ENCODE results near the gene IREB2.
A peak's percentile ranks its signal among the peaks of the same experiment; 100 is the strongest.
"Not testable (repeated sequence)": the region's sequence is repeated elsewhere in the genome, so short reads cannot be mapped to it uniquely, and the experiment has no call there.

Gene IREB2

DNA sequence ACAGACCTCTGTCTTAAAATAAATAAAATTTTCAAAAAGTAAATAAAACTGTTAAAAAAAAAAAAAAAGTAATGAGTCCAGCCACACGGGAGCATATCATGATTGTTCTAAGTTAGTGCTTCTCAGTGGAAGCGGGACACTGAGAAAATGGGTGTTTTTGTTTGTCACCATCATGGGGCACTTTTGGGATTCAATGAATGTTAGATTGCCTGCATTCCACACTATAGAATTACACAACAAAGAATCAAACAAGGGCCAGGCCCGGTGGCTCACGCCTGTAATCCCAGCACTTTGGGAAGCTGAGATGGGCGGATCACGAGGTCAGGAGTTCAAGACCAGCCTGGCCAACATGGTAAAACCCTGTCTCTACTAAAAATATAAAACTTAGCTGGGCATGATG, 3.3 kb upstream of the IREB2 start:
- not testable (repeated sequence) for DNase-seq

DNA sequence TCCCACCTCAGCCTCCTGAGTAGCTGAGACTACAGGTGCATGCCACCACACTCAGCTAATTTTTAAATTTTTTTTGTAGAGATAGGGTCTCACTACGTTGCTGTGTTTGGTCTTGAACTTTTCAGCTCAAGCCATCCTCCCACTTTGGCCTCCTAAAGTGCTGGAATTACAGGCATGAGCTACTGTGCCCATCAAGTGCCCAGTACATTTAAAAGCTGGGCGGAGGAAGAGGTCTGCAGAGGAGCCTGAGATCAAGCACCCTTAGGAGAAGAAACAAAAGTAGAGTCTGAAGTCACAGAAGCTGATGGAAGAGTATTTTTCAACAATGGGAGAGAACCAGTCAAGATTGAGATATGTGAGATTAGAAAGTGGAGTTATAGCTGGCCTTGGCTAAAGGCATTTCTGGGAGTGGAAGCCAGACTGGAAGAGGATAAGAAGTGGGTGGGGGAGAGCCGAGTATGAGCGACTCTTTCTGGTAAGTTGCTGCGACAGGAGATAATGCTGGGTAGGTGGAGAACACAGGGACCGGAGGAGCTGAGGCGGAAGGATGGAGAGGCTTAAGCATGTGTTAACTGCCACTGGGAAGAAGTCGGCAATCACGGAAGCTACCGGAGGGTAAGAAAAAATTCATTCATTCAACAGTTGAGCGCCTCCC, 782 bp upstream of the IREB2 start:
- no peak for DNase-seq

DNA sequence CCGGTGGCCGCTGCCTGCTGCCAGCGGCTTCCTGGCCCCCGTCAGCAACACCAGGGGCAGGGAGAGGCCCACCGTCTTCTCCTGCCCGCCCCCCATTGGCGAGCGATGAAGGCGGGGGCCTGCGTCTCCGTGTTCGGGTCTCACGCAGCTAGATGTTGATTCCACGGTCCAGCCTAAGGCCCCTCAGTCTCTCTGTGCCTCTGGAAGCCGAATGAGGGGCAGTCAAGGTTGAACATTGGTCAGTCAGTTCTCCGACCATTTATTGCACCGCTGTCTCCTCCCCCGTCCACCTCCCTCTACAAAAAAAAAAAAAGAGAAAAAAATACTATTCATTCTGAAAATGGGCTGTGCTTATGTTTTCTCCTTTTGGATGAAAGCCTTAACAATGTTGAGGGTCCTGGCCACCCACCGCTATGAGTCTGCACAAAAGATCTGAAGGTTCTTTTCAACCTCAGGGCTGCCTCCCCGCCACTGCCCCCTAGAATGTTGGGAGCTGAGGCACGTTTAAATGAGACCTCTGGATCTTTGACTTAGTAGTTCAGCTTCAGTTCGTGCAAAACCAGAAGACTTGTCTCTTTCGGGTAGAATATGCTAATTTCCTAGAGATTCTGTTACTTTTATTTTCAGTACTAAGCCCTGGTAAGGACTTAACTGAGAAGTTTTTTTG, 736 bp downstream of the IREB2 start:
- peak; percentile 24 for DNase-seq

DNA sequence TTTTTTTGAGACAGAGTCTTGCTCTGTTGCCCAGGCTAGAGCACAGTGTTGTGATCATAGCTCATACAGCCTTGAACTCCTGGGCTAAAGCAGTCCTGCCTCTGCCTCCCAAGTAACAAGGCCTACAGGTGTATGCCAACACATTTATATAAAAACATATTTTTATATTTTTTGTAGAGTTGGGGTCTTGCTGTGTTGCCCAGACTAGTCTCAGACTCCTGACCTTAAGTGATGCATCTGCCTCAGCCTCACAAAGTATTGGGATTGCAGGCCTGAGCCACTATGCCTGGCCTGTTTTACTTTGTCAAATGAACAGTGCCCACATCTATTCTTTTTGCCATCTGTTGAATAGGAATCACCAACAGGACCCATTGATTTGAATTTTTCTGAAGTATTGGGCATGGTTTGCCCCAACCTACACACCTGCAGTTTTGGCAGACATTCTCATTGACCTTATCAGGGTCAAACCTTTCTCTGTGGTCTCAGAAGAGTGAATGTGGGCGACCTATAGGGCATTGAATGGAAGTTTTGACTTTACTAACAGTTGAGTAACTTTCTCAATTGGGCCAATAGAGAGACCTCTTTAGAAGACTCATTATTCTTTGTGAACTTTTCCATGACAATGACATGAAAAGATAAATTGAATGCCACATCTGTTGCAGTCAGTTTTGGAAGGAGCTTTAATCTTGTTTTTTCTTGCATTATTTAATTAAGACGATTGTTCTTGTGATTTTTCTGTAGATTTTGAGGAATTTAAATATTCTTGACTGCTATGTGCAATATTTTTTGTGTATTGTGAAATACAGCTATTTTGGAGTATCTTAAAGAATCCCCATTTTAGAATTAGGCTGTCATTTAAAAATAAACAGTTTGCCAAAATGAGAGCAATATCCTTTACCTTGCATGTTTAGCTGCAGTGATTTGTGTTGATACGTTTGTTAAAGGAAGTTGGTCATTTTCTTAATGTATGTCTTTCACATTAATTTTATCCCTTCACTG, 2.7 kb downstream of the IREB2 start:
- no peak for DNase-seq

DNA sequence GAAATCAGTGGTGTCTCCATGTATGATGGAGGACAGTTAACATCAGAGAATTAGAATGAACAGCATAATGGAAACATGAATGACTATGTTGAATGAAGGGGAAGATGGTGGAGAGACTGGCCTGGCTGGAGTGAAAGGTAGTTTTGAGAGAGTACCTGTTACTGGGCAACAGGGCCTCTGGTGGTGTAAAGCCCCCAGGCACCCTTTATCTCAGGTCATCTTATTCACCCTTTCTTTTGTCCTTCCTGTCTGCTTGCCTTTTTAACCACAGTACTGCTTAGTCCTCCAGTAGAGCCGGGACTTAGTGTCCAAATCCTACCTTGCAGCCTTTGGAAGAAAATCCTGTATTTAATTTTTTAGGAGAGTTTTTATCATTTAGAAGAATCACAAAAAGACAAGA, 6.2 kb downstream of the IREB2 start:
- no peak for DNase-seq

DNA sequence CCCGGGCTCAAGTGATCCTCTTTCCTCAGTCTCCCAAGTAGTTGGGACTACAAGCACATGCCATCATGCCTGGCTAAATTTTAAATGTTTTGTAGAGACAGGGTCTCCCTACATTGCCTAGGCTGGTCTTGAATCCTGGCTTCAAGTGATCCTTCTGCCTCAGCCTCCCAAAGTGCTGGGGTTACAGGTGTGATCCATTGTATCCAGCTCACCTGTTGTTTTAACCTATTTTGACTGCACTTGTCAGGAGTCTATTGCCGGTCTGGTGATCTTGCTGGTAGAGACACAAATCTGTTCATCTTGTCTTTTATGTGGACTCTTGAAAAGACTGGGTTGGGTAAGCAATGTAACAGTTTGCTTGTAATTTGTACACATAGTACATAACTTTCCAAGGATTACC, 7.9 kb downstream of the IREB2 start:
- DNase-seq: no peak

DNA sequence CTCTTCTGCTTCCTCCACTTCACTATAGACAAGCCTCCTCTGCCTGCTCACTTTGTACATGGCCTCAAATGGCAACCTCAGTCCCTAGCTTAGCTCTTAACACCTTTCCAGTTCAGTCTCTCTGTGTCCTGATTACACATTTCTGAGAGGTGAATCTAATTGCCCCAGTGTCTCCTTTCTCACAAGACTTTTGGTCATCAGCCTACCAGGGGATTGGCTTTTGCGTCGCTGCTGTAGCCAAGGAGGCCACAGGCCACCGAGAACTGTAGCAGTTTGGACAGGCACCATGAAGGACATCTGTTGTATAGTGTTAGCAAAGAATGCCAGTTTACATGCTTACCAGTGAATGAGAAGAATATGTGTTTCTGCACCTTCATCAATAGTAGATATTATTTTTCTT, 8.5 kb downstream of the IREB2 start:
- no peak for DNase-seq

DNA sequence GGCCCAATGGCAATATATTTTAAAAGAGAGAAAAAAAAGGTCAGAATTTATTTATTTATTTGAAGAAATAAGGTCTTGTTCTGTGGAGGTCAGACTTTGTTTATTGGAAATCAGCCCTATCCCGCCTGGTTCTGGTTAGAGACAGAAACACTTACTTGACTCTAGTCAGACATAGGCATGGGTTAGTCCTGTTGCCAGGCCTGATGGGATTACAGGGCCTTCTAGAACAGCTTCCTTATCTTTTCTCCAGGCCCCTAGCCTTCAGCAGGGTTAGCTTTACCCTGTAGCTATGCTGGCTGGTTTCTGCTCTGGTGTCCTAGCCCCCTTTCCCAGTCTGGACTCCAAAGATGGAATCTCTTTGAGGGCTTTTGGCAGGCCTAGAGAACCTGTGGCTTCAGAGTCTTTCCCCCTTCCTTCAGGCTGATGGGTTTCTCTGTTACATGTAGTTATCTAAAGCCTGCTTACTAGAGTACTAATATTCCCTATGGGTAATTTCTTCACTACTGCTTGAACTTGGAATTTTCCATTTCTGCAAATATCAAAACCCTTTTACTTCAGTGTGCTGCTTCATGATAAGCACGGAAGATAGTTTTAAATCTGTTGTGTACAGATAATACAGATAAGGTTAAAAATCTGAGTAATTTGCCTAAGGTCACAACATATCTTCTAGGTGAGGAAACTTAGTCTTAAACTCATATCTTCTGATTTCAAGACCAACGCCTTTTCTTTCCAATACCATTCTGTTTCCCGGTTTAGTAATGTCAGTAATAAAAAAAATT, 10.6 kb downstream of the IREB2 start:
- no peak for DNase-seq

DNA sequence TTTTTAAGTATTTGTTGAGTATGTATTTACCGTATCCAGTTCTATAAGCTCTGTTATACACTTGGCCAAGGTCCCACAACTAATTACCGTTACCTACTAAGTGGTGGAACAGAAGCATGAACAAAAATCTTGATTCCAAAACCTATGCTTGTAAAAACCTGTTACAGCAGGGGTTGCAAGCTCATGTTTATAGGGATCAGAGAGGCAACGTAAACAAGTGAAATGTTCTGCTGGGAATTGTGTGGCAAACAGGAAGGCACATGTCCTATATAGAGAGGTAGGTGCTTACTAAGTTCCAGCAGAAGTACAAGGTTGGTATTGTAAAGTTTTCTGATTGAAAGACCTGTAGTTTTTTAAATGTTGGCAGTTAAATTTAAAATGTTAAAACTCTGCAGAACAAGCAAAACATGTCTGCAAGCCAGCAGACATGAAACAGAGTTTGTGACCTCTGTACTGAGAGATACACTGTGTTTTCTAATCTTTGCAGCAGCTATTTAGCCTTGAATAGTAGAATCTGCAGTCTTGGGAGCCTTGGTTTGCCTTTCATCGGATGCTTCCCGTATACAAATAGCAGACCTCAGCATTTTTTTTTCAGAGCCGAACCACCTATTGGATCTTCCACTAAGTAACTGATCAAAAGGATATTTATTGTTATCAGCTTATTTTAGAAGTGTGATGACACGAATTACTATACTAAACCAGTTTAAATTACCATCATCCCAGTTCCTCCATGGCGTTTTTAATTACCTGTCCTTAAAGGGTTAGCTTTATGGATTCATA, 11.4 kb downstream of the IREB2 start:
- DNase-seq: no peak

DNA sequence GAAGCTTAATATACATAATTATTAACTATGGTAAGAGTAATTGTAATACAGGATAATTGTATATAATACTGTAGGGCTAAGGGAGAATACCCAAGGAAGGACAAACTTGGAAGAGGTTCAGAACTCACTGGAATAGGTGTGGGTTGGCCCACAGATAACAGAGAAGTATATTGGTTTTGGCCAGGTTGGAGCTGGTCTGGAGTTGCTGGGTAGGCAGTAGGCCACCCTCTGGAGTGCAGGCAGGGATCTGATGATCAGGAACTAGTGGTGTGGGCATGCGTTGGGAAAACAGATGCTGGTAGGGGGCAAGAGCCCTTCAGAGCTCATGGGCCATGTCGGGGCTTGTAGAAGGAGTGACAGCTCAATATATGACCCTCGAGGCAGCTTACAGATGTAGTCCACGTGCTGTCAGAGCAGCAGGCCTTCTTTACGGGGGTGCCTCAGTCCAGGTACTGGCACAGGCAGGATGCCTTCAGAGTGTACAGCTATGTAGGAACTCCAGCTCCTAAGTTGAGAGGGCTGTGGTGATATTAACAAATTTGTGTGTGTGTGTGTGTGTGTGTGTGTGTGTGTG, 12.4 kb downstream of the IREB2 start:
- DNase-seq: no peak

DNA sequence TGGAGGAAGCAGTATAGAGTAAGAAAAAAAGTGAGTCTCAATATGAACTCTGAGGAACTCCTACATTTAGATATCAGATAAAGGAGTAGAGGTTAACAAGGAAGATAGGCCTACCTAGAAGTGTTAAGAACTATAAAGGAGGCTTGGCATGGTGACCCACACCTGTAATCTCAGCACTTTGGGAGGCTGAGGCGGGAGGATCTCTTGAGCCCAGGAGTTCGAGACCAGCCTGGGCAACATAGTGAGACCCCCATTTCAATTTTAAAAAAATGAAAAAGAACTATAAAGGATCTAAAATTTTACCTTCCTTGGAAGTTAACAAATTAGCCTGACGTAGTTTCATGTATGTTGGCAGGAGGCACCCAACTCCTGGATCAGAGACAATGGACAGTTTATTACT, 14.5 kb downstream of the IREB2 start:
- no peak for DNase-seq

DNA sequence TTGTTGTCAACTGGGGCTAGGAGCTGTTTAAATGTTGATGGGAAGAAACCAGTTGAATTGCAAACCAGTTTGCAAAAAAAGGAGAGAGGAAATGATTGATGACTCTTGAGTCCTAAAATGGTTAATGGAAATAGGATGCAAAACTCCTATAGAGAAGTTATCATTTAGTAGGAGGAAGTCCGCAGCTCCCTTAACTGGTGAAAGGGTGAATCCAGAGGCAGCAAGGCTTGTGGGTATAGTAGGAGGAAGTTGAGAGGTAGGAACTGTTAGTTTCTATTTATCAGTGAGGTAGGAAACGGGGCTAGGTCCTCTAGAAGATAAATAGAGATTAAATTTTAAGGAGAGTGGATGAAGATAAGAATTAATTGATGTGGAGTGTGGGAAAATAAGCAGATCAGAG, 15.4 kb downstream of the IREB2 start:
- DNase-seq: no peak

DNA sequence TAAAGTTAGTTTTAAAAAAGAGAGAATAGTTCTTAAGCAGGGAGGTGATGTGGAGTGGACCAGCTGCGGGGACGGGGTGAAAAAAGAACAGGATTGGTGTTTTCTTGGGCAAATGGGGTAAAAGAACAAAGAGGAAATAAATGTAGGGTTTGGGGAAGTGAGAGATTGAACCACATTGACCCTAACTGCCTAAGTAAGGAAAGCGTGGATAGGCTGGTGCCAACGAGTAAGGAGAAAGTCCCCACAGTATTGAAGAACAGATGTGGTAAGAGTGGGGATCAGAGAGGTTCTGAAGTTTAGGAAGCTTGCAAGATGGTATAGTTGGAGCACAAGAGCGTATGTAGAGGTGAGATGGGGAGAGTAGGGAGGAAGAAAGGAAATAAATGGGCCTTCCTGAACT, 17.0 kb downstream of the IREB2 start:
- DNase-seq: no peak

DNA sequence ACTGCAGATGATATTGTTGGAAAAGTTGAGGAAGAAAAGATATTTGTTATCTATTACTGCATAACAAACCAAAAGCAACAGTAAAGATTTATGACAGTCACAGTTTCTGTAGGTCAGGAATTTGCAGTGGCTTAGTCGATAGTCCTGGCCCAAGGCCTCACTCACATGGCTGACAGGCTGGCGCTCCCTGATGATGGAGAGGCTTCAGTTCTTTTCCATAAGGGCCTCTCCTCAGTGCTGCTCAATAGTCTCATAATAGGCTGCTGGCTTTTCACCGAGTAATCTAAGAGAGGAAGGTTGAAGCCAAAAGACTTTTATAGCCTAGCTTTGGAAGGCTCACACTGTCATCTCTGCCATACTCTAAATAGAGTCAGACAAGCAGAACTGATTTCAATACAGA, 17.7 kb downstream of the IREB2 start:
- DNase-seq: peak; percentile 77

DNA sequence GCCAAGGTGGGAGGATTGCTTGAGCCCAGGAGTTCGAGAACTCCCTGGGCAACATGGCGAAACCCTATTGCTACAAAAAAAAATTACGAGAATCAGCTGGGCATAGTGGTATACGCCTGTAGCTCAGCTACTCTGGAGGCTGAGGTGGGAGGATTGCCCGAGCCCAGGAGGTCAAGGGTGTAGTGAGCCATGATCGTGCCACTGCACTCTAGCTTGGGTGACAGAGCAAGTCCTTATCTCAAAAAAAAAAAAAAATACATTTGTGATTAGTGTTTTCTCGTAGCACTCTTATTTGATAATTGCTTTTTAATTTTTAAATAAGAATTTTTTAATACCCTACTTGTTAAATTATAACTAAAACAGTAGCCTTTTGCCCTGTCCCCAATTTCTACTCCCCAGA, 18.4 kb downstream of the IREB2 start:
- no peak for DNase-seq

DNA sequence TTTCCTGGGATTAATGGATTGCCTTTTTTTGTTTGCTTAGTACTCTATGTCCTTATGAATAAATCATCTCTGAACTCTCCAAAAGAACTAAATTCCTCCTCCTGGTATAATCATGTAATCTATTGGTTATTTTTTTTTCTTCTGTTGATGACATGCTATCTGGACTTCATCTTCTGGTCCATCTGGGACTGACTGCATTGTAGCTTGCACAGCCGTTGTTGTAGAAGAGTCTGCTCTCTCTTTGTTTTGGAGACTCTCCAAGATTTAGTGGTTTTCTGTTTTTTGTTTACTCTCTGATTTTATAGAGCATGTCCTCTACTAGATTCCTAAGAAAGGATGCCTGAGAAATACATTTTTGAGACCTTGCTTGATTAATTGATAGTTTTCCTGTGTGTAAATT, 19.1 kb downstream of the IREB2 start:
- peak; percentile 69 for DNase-seq

DNA sequence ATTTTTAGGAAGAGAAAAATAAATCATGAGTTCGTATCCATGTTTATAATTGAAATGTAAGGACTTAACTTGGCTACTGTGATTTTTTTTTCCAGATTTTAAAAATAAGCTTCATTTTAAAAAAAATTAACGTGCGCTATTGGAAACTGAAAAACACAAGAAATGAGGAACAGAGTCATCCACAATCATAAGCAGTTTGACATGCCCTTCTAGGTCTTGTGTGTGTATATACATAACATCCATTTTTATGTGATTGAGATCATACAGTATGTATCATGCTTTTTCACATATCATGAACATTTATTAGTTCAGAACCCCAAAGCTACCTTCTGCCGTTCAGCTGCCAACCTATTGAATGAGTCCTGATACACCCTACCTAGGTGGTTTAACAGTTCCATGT, 22.7 kb downstream of the IREB2 start:
- no peak for DNase-seq

DNA sequence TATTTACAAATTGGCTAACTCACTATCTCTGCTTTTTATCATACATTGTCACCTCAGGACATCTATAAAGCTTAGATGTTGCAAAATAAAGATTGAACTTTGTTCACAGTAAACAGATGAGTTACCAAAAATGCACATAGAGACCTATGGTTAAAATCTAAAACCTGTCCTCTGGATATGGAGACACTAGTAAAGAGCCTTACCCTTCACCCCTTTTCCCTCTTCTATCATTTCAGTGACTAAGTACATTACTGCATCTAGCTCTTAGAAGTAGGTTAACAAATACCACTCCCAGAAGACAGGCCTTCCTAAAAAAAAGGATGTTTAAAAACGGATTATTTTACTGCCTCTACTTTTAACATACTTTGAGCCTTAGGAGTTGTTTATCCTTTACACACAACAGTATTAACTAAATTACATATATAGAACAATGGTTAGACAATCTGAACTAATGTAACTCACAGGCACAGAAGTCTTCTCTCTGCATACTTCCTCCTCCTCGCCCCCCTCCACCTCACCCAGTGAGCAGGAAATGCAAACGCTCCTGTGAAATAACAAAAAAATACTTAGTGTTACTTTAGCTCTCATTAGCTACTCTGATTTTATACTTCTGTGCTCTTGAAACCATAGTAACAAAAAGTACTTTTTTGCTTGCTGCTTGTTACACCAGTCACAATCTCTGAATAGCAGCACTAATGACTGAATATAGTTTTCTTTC, 23.3 kb downstream of the IREB2 start:
- DNase-seq: no peak

DNA sequence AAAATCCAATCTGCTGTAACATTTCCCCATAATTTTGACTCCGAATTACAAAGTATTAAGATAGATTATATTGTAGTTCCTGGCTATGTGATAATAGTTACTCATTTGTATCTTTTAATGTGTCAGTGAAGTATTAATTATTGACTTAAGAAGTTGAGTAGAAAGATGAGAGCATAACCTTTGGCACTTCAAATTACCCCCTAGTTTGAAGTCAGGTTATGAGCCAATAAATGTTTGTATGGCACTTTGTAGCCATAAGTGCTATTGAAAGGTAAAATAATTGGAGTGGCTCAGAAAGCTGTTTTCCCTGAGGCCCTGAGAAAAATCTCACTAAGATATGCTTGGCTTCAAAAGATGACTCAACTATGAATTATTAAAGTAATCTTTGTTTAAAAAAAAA, 31.0 kb downstream of the IREB2 start:
- no peak for DNase-seq

DNA sequence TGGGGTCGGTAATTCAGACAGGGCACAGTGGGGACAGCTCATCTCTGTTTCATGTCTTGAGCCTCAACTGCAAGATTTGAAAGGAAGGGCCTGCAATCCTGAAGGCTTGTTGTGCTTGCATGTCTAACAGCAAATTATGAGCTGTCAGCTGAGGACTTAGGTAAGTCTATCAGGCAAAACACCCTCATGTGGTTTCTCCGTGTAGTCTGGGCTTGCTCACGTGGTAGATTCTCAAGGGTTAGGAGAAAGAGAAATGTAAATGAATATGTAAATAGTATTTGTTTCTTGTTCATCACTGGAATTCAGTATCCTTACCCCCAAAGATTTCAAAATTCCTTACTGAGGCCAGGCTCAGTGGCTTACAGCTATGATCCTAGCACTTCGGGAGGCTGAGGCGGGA, 39.3 kb downstream of the IREB2 start:
- no peak for DNase-seq

DNA sequence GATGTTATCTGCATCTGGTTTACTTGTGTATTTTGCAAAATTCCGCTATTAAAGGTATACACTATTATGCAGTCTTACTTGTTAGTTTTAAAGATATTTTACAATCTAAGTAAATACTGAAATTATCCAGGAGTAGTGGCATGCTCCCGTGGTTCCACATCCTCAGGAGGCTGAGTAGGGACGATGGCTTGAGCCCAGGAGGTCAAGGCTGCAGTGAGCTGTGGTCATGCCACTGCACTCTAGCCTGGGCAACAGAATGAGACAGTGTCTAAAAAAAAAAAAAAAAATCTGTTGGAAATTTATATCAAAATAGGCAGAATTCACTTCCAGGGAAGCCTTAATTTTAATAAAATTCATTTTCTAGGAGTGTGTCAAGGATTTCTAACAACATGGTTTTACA, 41.6 kb downstream of the IREB2 start:
- DNase-seq: no peak
